OCI-M1 (cell line): ENCODE measurements around the gene IRGC.
"Not testable (repeated sequence)": the region's sequence is repeated elsewhere in the genome, so short reads cannot be mapped to it uniquely, and the experiment has no call there.

Experiments used
- DNase-seq: peaks from one replicate; lab custom pipeline; 2025; lab: John Stamatoyannopoulos, UW

Gene IRGC, protein sequence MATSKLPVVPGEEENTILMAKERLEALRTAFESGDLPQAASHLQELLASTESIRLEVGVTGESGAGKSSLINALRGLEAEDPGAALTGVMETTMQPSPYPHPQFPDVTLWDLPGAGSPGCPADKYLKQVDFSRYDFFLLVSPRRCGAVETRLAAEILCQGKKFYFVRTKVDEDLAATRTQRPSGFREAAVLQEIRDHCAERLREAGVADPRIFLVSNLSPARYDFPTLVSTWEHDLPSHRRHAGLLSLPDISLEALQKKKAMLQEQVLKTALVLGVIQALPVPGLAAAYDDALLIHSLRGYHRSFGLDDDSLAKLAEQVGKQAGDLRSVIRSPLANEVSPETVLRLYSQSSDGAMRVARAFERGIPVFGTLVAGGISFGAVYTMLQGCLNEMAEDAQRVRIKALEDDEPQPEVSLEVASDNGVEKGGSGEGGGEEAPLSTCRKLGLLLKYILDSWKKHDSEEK

DNA sequence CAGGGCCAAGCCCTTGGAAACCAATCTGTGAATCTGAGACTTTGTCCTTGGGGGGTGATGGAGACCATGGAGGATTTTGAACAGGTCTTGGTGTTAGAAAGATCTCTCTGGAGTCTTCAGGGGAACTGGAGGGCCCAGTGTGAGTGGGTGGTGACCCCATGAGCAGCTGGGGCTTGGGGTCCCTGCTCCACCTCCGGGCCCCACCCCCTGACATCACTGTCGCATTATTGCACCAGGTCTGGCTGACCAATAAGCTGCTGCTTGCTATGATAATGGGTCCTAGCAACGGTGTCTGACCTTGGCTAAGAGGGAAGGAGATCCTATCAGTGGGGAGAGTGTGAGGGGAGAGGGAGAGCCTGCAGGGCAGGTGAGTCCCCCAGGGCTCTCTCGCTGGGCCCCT lies at the start of gene IRGC:
TSS of gene IRGC (plus strand) at position 301 of the 400 bp plus-strand sequence. CDS start 2,483 bp downstream, outside the sequence.
- DNase-seq, result no peak

DNA sequence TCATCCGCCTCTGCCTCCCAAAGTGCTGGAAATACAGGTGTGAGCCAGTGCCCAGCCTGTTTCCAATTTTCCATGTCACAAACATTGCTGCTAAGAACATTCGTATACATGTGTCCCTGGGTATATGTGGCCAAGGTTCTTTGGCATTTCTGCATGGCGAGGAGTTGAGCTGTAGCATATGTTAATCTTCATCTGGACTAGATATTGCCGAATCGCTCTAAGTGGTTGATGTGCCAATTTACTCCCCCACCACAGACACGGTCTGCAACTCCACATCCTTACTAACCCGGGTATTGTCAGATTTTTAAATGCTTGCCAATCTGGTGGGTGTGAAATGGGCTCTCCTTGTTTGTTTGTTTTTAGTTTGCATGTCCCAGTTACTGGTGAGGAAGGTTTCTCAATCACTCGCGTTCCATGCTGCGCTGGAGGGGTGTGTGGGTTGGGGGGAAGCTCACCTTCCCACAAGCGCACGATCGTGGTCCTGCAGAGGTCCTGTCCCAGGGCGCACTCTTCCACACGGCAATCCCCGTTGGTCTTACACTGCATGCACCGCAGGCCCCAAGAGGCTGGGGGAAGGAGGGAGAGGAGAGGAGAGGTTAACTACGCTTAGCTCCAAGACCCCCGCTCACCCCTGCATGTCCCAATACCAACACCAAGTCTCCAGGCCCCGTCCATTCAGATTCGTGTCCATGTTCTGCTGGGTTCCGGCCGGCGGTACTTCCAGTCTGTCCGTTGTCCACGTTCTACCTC lies 48.6 kb upstream of the IRGC start:
- DNase-seq, result no peak

DNA sequence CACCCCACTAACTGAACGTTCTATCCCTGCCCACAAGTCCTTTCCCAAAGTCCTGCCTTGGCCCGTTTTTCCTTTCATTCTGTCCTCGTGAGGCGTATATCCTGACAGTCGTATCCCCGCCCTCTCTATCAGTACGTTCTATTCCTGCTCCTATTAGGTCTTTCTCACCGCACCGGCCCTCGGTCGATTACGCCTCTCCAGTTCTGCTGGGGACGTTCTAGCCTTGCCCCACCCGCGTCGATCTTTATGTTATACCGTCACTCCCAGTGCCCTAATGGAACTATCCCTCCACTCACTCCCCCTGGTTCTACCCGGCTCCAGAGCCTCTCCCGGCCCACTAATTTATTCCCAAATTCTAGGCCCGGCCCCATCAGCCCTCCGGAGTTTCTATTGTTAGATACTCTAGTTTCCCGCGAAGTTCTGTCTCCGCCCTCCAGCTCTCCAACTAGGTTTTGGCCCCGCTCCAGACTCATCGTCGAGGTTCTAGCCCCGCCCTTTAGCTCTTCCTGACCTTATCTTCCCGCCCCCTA lies 47.9 kb upstream of the IRGC start:
- no peak for DNase-seq

DNA sequence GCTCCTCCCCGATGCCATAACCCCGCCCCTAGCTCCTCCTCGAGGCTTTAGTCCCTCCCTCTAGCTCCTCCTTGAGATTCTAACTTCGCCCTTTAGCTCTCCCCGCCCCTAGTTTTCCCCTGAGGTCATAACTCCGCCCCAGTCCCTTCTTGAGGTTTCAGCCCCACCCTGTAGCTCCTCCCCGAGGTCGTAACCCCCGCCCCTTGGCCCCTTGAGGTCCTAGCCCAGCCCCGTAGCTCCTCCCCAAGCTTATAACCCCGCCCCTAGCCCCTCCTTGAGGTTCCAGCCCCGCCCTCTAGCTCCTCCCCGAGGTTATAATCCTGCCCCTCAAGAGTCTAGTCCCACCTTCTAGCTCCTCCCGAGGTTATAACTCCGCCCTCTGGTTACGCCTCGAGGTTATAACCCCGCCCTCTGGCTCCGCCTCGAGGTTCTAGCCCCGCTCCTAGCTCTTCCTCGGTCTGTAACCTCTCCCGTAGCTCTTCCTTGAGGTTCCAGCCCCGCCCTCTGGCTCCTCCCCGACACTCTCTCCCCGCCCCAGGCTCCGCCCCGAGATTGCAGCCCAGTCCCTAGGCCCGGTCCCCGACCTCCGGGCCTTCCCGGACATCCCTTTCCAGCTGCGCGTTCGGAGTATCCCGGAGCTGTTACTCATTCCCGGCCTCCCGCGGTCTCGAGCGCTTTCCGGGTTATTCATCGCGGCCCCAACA lies 47.3 kb upstream of the IRGC start:
- DNase-seq, result peak; percentile 100

DNA sequence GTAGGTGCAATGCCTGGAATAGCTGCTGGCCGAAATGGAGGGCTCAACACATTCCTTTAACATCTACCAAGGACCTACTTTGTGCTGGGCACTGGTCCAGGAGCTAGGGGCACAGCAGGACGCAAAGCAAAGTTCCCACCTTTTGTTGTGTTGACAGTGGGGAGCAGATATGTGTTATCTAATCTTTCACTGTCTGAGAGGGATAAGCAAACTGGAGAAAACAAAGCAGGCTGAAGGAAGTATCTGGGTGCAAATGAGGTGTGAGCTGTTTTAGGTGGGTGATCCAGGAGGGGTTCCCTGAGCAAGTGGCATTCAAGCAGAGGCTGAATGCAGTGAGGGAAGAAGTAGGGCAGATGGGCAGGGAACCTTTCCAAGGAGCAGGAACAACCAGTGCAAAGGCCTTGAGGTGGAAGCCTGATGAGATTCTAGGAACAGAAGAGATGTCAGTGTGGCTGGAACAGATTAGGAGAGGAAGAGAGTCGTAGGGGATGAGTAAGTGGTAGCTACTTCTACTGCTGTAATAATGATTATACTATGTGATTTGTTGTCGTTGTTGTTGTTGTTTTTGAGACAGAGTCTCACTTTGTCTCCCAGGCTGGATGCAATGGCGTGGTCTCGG lies 43.7 kb upstream of the IRGC start:
- DNase-seq, result no peak

DNA sequence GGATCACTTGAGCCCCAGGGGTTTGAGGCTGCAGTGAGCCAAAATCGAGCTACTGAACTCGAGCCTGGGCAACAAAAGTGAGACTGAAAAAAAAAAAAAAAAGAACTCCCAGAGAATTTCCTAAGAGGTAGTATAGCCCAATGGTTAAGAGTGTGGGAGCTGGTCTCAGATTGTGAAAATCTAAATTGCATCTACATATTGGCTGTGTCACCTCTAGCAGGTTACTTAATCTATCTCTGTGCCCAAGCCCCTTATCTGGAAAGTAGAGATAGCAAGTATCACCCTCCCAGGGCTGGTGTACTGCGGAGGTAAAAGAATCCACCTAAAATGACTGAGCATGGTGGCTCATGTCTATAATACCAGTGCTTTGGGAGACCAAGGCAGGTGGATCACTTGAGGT lies 42.2 kb upstream of the IRGC start:
- DNase-seq, result no peak

DNA sequence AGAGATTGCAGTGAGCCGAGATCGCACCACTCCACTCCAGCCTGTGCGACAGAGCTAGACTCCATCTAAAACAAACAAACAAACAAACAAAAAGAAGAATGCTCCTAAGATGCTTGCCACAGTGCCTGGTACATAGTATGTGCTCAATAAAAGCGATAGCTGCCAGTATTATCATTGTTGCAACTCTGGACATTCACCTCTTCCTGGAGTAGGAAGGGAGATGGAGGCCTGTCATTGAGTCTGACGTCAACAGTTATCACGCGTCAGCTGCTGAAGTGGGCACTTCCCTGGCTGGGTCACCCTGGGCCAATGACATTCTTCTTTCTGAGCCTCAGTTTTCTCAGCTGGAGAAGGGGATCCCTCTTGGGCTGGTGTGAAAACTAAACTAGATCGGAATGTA lies 41.7 kb upstream of the IRGC start:
- DNase-seq, result no peak

DNA sequence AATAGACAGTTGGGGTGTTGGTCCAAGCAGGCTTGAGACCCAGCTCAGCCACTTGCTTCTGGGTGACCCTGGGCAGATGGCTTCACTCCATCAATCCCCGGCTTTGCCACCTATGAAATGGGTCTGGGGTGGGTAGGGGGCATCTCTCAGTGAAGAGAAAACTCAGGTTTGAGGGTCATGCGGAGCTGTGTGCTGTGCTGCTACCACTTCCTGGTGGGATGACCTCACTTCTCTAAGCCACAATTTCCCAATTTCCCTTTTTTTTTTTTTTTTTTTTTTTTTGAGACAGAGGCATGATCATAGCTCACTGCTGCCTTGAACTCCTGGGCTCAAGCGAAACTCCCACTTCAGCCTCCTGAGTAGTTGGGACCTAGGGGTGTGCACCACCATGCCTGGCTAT lies 41.3 kb upstream of the IRGC start:
- DNase-seq, result peak; percentile 80

DNA sequence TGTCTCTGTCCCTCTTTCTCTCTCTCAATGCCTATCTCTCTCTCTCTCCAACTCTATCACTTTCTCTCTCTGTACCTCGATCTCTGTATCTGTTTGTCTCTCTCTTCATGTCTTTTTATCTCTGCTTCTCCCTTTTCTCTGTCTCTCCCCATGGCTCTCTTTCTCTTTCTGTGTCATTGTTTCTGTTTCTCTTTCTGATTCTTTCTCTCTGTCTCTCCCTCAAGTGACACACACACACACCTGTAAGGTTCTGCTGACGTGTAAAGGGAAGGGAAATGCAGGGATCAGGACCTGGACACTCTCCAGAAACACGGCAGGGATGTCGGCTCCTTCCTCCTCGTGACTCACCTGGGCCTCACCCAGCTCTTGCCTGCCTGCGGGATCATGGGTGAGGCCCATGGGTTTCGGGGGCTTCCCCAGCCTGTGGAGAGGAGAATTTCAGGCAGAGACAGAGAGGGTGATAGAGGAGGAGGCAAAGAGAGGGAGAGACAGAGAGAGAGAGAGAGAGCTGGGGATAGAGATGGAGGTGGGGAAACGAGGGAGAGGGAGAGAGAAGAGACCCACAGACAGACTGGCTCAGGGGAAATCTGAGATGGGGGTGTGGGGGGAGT lies 40.5 kb upstream of the IRGC start:
- peak; percentile 45 for DNase-seq

DNA sequence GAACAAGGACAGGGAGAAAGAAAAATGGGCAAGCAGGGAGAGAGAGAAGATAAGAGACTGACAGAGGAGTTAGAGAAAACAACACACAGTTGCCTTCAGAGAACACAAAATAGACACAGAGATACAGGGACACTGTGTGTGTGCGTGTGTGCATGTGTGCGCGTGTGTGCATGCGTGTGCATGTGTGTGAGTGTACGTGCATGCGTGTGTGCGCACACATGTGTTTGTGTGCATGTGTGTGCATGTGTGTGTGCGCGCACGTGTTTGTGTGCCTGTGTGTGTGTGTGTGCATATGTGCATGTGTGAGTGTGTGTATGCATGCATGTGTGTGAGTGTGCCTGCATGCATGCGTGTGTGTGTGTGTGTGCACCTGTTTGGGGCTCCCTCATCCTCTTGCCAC lies 40.0 kb upstream of the IRGC start:
- no peak for DNase-seq

DNA sequence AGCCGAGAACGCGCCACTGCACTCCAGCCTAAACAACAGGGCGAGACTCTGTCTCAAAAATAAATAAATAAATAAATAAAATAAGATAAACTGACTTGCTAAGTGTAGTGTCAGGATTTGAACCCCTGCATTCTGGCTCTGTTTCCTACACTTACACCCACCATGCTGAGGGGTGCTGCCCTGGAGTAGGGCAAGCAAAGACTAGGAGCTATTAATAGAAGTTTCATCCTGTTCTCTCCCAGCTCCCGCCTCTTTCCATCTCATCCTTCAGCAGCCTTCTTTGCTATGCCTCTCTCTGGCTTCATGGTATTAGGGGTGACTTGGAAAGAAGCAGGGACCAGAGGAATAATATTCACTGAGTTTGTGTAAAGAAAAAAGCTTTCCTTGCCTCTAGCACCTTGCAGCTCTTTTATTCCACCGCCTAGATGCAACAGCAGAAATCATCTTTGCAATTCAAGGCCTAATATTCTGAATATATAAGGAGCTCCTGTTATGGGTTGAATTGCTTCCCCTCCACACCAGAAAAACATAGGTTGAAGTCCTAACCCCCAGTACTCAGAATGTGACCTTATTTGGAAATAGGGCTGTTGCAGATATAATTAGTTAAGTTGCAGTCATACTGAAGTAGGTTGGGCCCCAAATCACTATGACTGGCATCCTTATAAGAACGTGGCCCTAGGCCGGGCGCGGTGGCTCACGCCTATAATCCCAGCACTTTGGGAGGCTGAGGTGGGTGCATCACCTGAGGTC lies 37.2 kb upstream of the IRGC start:
- DNase-seq, result no peak

DNA sequence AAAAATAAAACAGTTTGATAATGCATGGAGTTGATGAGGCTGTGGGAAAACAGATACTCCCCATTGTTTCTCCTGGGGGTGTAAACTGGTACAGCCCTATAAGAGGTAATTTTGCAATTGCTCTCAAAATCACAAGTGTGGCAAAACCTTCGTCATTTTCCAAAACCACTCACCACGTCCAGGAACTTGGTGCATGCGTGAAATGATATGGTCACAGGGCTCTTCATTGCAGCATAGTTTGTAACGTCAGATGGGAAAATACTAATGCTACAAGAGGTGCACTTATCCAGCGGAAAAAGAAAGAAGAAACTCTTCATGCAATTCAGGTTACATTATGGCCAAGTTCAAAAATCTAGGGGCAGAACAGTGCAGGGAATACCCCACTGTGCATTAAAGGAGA lies 34.1 kb upstream of the IRGC start:
- DNase-seq, result no peak

DNA sequence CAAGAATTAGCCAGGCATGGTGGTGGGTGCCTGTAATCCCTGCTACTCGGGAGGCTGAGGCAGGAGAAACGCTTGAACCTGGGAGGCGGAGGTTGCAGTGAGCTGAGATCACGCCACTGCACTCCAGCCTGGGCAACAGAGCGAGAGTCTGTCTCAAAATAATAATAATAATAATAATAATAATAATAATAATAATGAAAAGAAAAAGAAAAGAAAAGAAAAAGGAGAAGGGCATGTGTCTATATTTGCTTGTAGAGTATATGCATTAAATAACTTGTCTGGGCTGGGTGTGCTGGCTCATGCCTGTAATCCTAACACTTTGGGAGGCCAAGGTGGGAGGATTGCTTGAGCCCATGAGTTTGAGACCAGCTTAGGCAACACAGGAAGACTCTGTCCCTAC lies 33.6 kb upstream of the IRGC start:
- not testable (repeated sequence) for DNase-seq

DNA sequence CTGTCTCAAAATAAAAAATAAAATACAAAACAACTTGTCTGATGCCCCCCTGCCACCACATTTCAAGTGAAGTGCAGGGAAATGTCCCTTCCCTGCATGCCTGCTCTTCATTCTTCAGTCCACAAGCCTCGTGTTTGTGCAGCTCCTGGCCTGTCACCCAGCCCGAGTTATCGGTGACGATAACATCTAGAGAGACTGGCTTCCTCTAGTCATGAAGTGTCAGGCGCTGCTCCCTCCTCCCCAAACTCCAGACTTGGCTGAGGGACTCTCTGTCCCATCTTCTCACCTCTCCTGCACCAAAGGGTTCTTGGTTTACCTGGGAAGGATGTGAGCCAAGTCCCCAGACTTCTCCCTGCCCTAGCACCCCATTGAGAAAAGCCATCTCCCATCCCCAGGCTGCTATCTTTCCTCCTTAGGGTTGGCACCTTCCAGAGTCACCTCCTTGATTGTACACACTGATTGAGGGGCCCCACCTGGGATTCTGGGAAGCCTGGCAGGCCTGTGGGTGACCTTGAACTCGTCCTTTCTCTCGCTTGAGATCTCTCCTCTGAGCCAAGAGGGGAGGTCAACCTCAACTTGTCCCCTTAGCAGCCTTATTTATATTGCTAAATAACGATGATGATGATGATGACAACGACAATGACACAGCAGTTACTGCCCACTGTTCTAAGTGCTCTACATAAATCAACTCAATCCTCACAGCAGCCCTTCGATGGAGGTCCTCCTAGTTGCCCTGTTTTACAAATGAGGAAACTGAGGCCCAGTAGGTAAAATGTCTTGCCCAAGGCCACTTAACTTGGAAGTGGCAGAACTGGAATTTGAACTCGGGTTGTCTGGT lies 32.8 kb upstream of the IRGC start:
- DNase-seq, result peak; percentile 36

DNA sequence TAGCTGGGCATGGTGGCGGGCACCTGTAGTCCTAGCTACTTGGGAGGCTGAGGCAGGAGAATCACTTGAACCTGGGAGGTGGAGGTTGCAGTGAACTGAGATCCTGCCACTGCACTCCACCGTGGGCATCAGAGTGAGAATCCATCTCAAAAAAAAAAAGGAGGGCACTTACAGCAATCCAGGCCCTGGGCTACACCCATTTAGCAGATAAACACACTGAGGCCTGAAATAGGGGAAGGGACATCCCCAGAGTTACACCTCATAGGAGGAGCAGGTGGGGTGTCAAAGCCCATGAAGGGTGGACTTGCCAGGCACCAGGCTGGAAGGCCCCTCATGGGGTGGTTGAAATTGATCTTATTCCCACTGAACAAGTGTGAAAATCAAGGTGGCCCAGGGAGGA lies 32.0 kb upstream of the IRGC start:
- DNase-seq, result no peak

DNA sequence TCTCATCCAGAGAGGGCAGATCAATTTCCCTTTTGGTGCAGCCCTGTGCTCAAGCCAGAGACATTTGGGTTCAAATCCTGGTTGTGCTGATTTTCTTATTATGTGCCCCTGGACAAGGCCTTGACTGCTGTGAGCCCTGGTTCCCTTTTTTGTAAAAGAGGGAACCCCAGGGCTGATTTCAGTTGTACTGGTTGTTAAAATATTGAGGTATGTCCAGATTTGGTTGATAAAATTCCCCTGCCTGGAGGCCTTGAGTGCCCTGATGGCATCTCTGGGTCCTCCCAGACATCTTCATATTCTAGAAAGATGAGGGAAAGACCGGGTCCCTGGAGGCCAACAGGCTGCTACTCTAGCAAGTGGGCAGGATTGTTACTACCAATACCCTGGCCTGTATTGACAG lies 31.6 kb upstream of the IRGC start:
- DNase-seq, result no peak

DNA sequence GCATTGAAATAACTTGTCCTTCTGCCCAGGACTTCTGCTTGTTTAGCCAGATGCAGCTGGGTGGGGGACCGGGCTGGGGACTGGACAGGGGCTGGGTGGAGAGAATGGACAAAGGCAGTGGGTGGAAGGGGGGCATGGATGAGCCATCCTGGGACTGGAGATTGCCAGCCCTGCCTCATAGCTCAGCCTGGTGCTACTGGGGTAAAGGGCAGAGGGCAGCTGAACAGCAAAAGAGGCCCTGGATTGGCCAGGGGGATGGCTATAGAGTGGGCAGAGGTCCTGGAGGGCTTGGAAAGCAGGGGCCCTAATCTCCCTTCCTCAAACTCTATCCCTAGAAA lies 28.2 kb upstream of the IRGC start:
- DNase-seq, result no peak

DNA sequence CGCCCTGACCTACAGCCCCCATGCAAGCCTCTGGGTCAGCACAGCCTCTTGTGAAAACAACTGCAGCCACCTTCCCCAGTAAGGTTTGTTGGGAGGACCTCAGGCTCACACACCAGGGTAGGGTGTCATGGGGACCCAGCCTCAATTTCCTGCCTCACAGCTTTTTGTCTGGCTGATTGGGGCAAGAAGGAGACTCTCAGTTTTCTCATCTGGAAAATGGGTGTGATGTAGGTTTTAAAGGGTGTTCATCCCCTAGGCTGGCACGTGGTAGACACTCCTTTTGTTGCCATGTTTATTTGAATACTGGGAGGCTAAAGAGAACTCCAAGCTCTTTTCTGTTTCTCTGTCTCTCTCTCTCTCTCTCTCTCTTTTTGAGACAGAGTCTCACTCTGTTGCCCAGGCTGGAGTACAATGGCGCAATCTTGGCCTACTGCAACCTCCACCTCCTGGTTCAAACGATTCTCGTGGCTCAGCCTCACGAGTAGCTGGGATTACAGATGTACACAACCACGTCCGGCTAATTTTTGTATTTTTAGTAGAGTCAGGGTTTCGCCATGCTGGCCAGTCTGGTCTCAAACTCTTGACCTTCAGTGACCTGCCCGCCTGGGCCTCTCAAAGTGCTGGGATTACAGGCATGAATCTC lies 27.7 kb upstream of the IRGC start:
- no peak for DNase-seq

DNA sequence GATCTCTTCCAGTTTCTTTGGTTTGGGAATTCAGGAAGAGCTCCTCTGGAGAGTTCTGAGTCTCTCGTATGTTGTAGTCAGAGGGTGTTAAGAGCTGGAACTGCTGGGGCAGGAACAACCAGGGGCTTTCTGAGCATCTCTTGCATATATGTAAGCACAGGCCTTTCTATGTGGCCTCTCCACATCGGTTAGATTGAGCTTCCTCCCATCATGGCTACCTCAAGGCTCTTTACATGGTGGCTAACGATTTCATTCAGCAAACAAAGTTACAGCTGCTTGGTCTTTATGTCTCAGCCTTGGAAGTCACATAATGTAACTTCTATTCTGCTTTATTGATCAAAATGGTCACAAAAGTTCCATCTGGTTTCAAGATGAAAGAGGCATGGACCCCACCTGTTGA lies 25.4 kb upstream of the IRGC start:
- DNase-seq, result peak; percentile 26

DNA sequence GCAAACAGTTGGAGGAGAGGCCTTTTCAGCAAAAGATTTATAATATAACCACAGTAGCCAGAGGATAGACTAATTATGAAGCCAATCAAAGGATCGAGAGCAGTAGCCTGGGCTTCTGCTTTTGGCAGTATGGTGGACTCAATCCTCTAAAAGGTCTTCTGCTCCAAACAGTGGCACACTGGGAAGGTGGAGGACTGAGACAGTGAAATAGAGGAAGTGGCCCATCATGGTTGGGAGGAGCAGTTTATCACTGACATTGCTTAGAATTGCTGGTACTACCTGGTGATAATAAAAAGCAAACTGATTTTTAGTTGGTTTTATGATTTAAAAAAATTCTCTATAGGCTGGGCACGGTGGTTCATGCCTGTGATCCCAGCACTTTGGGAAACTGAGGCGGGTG lies 25.0 kb upstream of the IRGC start:
- DNase-seq, result peak; percentile 56
